SK-N-SH (cell line): ENCODE measurements around the gene LRP1. TPM values are rescaled to one million over a fixed set of nuclear protein-coding genes. Genes with fewer than 3 reads are reported as not detected.

Experiments
- CTCF ChIA-PET: fragments of 300-600, 350-600 bp; formaldehyde crosslinking; extraction: SDS; loops from one replicate; lab custom pipeline; 2021; lab: Yijun Ruan, JAX
- POLR2A ChIA-PET: fragments of 350-600 bp; sonication (Branson Sonifier 250); formaldehyde crosslinking; extraction: SDS; loops from one replicate; lab custom pipeline; 2020; ENCODE audit warnings: antibody characterized with exemption, inconsistent platforms; lab: Yijun Ruan, JAX
- DNase-seq: peaks from one replicate; pipeline ENCODE4 v3.0.0; 2012
- H2AFZ ChIP-seq: fragments of 200-600 bp; sonication (generic); 2 replicates; pipeline ENCODE4 v1.8.1; 2016; ENCODE audit warnings: antibody characterized with exemption, mild to moderate bottlenecking, low read depth
- H3F3A ChIP-seq: fragments of 200-600 bp; sonication (generic); replicated peaks from 2 replicates; pipeline ENCODE3; 2016; ENCODE audit warnings: antibody characterized with exemption, mild to moderate bottlenecking; ENCODE audit not compliant: insufficient read depth
- H3K27ac ChIP-seq, 2 experiments: fragments of 200-500 bp in 1 of 2; fragments of 200-600 bp in 1 of 2; sonication (Bioruptor generic) in 1 of 2; sonication (generic), shearing (Covaris generic) in 1 of 2; 2 replicates each; pipeline versions ENCODE4 v1.5.1 to v1.6.1; 2014 to 2016; ENCODE audit warnings: low read depth in 2 of 2, inconsistent platforms in 1 of 2, low read length in 1 of 2, mild to moderate bottlenecking in 1 of 2, mixed read lengths in 1 of 2
- H3K27me3 ChIP-seq: fragments of 200-600 bp; sonication (generic), shearing (Covaris generic); 2 replicates; pipeline ENCODE4 v1.6.1; 2016; ENCODE audit warnings: mixed run types; ENCODE audit not compliant: insufficient read depth
- H3K36me3 ChIP-seq, 2 experiments: fragments of 200-500 bp in 1 of 2; fragments of 200-600 bp in 1 of 2; sonication (Bioruptor generic) in 1 of 2; sonication (generic) in 1 of 2; replicated peaks in 1 of 2; 2 replicates each; pipeline versions ENCODE3 to v1.5.1; 2014 to 2016; ENCODE audit warnings: low read length in 1 of 2, mild to moderate bottlenecking in 1 of 2; ENCODE audit not compliant: insufficient read depth in 2 of 2, control insufficient read depth in 1 of 2
- H3K4me1 ChIP-seq, 2 experiments: fragments of 200-500 bp in 1 of 2; fragments of 200-600 bp in 1 of 2; sonication (Bioruptor generic) in 1 of 2; sonication (generic), shearing (Covaris generic) in 1 of 2; 2 replicates each; pipeline versions ENCODE4 v1.5.1 to v1.6.1; 2014 to 2016; ENCODE audit warnings: low read depth in 1 of 2, low read length in 1 of 2, mixed run types in 1 of 2; ENCODE audit not compliant: insufficient read depth in 2 of 2, control insufficient read depth in 1 of 2
- H3K4me2 ChIP-seq: fragments of 200-600 bp; sonication (generic), shearing (Covaris generic); 2 replicates; pipeline ENCODE4 v1.6.1; 2017; ENCODE audit warnings: mixed run types
- H3K4me3 ChIP-seq, 2 experiments: fragments of 200-500 bp in 1 of 2; fragments of 200-600 bp in 1 of 2; sonication (Bioruptor generic) in 1 of 2; sonication (generic), shearing (Covaris generic) in 1 of 2; 2 replicates each; pipeline versions ENCODE4 v1.5.1 to v1.8.1; 2014 to 2016; ENCODE audit warnings: low read depth in 2 of 2, inconsistent platforms in 1 of 2, low read length in 1 of 2, mild to moderate bottlenecking in 1 of 2, mixed read lengths in 1 of 2, moderate library complexity in 1 of 2
- H3K79me2 ChIP-seq: fragments of 200-600 bp; sonication (generic); 2 replicates; pipeline ENCODE4 v1.8.1; 2017; ENCODE audit warnings: mild to moderate bottlenecking; ENCODE audit not compliant: insufficient read depth
- H3K9ac ChIP-seq: fragments of 200-600 bp; sonication (generic); 2 replicates; pipeline ENCODE4 v1.6.1; 2017; ENCODE audit warnings: mixed run types
- H3K9me2 ChIP-seq: fragments of 200-600 bp; sonication (generic); 2 replicates; pipeline ENCODE4 v1.6.1; 2017; ENCODE audit warnings: mixed run types
- H3K9me3 ChIP-seq: fragments of 200-600 bp; sonication (generic); 2 replicates; pipeline ENCODE4 v1.6.1; 2017; ENCODE audit warnings: mixed run types, mild to moderate bottlenecking, moderate library complexity
- H4K20me1 ChIP-seq: fragments of 200-600 bp; sonication (generic); 2 replicates; pipeline ENCODE4 v1.6.1; 2017; ENCODE audit warnings: mild to moderate bottlenecking, mixed run types; ENCODE audit not compliant: insufficient read depth
- CHD2 ChIP-seq: fragments of 150-350 bp; IDR thresholded peaks from 2 replicates; pipeline ENCODE4 v1.6.1; 2018; ENCODE audit warnings: low read length; ENCODE audit not compliant: partially characterized antibody
- CTCF ChIP-seq: fragments of 200-600 bp; sonication (generic); IDR thresholded peaks from 2 replicates; pipeline ENCODE4 v1.6.1; 2017; ENCODE audit warnings: antibody characterized with exemption, mild to moderate bottlenecking, moderate library complexity
- ELF1 ChIP-seq: IDR thresholded peaks from 2 replicates; pipeline ENCODE4 v1.4.0; 2012
- EZH2phosphoT487 ChIP-seq: fragments of 200-600 bp; sonication (generic); IDR thresholded peaks from 2 replicates; pipeline ENCODE4 v1.6.1; 2017; ENCODE audit warnings: low read depth, mixed run types, mild to moderate bottlenecking, antibody characterized with exemption, moderate library complexity, borderline replicate concordance
- FOSL2 ChIP-seq: IDR thresholded peaks from 2 replicates; pipeline ENCODE4 v1.4.0; 2012; ENCODE audit warnings: low read depth, mild to moderate bottlenecking, moderate library complexity, borderline replicate concordance
- GATA2 ChIP-seq: sonication (generic); formaldehyde crosslinking; IDR thresholded peaks from 2 replicates; pipeline ENCODE4 v1.5.0; 2020; ENCODE audit warnings: mild to moderate bottlenecking, missing genetic modification reagents
- MXI1 ChIP-seq: IDR thresholded peaks from 2 replicates; pipeline ENCODE4 v1.6.1; 2012; ENCODE audit warnings: mild to moderate bottlenecking, low read depth, low read length, improper control_type of control experiment
- NRF1 ChIP-seq: IDR thresholded peaks from 2 replicates; pipeline ENCODE4 v1.6.1; 2012; ENCODE audit warnings: low read depth, mild to moderate bottlenecking, low read length
- POLR2AphosphoS5 ChIP-seq: IDR thresholded peaks from 2 replicates; pipeline ENCODE4 v1.6.1; 2012; ENCODE audit warnings: low read depth, low read length
- RCOR1 ChIP-seq: fragments of 150-350 bp; IDR thresholded peaks from 2 replicates; pipeline ENCODE4 v1.6.1; 2017; ENCODE audit warnings: antibody characterized with exemption, low read length
- RFX5 ChIP-seq: IDR thresholded peaks from 2 replicates; pipeline ENCODE4 v1.6.1; 2012; ENCODE audit warnings: mild to moderate bottlenecking, improper control_type of control experiment, low read length
- SIN3A ChIP-seq: IDR thresholded peaks from 2 replicates; pipeline ENCODE4 v1.6.1; 2012; ENCODE audit warnings: low read depth, mild to moderate bottlenecking, low read length, moderate library complexity, borderline replicate concordance
- SMC3 ChIP-seq: IDR thresholded peaks from 2 replicates; pipeline ENCODE4 v1.6.1; 2012; ENCODE audit warnings: low read depth, low read length, improper control_type of control experiment
- TEAD4 ChIP-seq: IDR thresholded peaks from 2 replicates; pipeline ENCODE4 v1.4.0; 2012; ENCODE audit warnings: mild to moderate bottlenecking, borderline replicate concordance; ENCODE audit not compliant: insufficient read depth
- whole genome bisulfite sequencing: methylation state at CpG from one replicate; pipeline ENCODE4 v1.1.6; 2017; ENCODE audit warnings: low lambda C conversion rate; 5-methylcytosine and 5-hydroxymethylcytosine counted together
- polyA plus RNA-seq, 3 experiments: library from polyadenylated mRNA; depleted of rRNA; stranded (reverse); fragments of >200 nt; gene quantifications; 2 replicates each; pipeline ENCODE4 v1.2.3, GENCODE V29; 2012
- TF ChIP-seq, protein P1 (sequence below): IDR thresholded peaks from 2 replicates; pipeline ENCODE4 v1.4.0; 2012; ENCODE audit warnings: low read depth
- TF ChIP-seq, protein P2 (sequence below): fragments of 150-350 bp; IDR thresholded peaks from 2 replicates; pipeline ENCODE4 v1.6.1; 2016; ENCODE audit warnings: mild to moderate bottlenecking, low read depth, low read length
- TF ChIP-seq, protein P3 (sequence below): IDR thresholded peaks from 2 replicates; pipeline ENCODE4; 2012
- TF ChIP-seq, protein P4 (sequence below): fragments of 150-350 bp; IDR thresholded peaks from 2 replicates; pipeline ENCODE4 v1.6.1; 2017; ENCODE audit warnings: antibody characterized with exemption, low read length, low read depth, borderline replicate concordance

Gene LRP1
- polyA plus RNA-seq, 1 of the 3 experiments (the other 2 are of a cell fraction) = 55.0 TPM

DNA sequence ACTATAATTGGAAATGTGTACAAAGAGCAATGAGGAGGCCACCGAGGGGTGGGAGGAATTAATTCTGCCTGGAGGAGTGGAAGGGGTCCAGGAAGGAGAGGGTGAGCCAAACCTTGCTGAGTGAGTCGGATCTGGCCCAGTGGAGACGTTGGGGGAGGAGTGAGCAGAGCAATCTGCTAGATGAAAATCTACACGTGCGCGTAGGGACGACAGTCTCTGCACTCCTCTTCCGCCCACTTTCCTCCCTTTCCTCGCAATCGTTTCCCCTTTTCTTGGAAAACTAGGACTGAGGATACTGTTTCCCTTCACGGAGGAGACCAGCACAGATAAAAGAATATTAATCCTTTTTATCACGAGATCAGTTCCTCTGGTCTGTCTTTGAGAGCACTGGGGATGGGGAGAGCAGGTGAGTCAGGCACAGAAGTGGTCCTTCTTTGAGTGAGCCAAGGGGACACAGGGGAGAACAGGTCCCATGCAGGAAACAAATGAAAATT, 42.2 kb upstream of the LRP1 start:
- peak; percentile 10; the same call in 1 of the 2 replicates for TF ChIP-seq GATA2 (CRISPR knock-in tag)
- TF ChIP-seq POLR2AphosphoS5 = no peak
- TF ChIP-seq, protein P1, sequence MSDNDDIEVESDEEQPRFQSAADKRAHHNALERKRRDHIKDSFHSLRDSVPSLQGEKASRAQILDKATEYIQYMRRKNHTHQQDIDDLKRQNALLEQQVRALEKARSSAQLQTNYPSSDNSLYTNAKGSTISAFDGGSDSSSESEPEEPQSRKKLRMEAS = peak; percentile 59; the same call in 1 of the 2 replicates
- Histone ChIP-seq H3K4me3 (peak overlapping the region; percentile 73 to 82), H3K4me1 (peaks cover 17 to 22% of the 10 kb centered on the region in 2 experiments; a peak in 2 of 4 replicates), H3K27me3 (no peaks in the 10 kb centered on the region), H3K4me2 (peak overlapping the region; percentile 92), H3K79me2 (peaks cover 20% of the 10 kb centered on the region), H3F3A (peaks cover 38% of the 10 kb centered on the region), H3K9me2 (no peaks in the 10 kb centered on the region), H3K36me3 (peaks cover 3 to 4% of the 10 kb centered on the region in 2 experiments), H3K9ac (peak overlapping the region; percentile 86), H4K20me1 (peaks cover 8% of the 10 kb centered on the region), H3K27ac (peak overlapping the region; percentile 96 to 98), H3K9me3 (no peaks in the 10 kb centered on the region), H2AFZ (peak overlapping the region; percentile 56)
- 40% methylated on average over 12 of the region's 12 CpGs for WGBS
- ChIA-PET POLR2A (no interaction called here), CTCF (interaction anchor here (1.0 to 23.2 kb wide), 9 partner anchors 11 to 400 kb away, joined by 3 to 339 read pairs (median 7); partner anchors contain the start of genes LRP1, NEMP1 and STAT6)
- peak; percentile 14 for DNase-seq

DNA sequence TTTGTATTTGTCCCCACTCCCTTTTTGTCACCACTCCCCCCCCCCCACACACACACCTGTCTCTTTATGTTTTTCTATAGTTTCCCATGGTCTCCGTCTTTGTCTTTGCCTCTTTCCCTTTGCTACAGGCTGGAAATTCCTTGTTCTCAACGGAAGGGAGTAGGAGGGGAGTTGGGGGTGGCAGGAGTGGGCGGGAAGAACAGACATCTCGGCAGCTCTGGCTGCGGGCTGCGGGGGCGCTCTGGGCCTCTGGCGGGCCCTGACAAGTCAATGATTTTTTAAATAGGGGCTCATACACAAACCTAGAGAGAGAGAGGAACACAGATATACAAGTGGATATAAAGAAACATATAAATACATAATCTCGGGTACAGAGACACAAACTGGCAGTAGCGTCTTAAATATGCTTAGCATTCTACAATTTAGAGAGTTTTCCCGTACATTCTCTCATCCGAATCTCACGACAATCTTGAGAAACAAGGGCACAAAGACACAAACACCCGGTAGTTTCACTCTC, 41.7 kb upstream of the LRP1 start:
- Histone ChIP-seq H3K27ac (peak overlapping the region; percentile 96 to 98), H3K36me3 (peaks cover 8 to 9% of the 10 kb centered on the region in 2 experiments), H3K9me2 (no peaks in the 10 kb centered on the region)
- 1% methylated on average over 14 of the region's 14 CpGs for WGBS
- TF ChIP-seq SIN3A (no peak), CHD2 (no peak), EZH2phosphoT487 (no peak), SMC3 (no peak), CTCF (peak; percentile 66), ELF1 (no peak), MXI1 (0 out of 2 replicates have a peak, but pooled peaks have one; percentile 9), FOSL2 (no peak), NRF1 (no peak), RFX5 (no peak), TEAD4 (no peak), RCOR1 (no peak)
- TF ChIP-seq, protein P1 = no peak
- TF ChIP-seq, protein P2, sequence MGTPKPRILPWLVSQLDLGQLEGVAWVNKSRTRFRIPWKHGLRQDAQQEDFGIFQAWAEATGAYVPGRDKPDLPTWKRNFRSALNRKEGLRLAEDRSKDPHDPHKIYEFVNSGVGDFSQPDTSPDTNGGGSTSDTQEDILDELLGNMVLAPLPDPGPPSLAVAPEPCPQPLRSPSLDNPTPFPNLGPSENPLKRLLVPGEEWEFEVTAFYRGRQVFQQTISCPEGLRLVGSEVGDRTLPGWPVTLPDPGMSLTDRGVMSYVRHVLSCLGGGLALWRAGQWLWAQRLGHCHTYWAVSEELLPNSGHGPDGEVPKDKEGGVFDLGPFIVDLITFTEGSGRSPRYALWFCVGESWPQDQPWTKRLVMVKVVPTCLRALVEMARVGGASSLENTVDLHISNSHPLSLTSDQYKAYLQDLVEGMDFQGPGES = no peak
- TF ChIP-seq, protein P3, sequence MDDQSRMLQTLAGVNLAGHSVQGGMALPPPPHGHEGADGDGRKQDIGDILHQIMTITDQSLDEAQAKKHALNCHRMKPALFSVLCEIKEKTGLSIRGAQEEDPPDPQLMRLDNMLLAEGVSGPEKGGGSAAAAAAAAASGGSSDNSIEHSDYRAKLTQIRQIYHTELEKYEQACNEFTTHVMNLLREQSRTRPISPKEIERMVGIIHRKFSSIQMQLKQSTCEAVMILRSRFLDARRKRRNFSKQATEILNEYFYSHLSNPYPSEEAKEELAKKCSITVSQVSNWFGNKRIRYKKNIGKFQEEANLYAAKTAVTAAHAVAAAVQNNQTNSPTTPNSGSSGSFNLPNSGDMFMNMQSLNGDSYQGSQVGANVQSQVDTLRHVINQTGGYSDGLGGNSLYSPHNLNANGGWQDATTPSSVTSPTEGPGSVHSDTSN = no peak
- TF ChIP-seq, protein P4, sequence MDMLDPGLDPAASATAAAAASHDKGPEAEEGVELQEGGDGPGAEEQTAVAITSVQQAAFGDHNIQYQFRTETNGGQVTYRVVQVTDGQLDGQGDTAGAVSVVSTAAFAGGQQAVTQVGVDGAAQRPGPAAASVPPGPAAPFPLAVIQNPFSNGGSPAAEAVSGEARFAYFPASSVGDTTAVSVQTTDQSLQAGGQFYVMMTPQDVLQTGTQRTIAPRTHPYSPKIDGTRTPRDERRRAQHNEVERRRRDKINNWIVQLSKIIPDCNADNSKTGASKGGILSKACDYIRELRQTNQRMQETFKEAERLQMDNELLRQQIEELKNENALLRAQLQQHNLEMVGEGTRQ = no peak
- TF ChIP-seq, all 33 proteins: peak for 2
- Histone ChIP-seq H3F3A (peaks cover 38% of the 10 kb centered on the region), H3K79me2 (peaks cover 25% of the 10 kb centered on the region), H3K4me2 (peak overlapping the region; percentile 92), H3K27me3 (no peaks in the 10 kb centered on the region), H3K4me3 (peak overlapping the region; percentile 73 to 82), H2AFZ (peak overlapping the region; percentile 56), H4K20me1 (peaks cover 13% of the 10 kb centered on the region), H3K4me1 (peaks cover 22 to 23% of the 10 kb centered on the region in 2 experiments; a peak in 2 of 4 replicates), H3K9me3 (no peaks in the 10 kb centered on the region), H3K9ac (peak overlapping the region; percentile 86)
- ChIA-PET POLR2A (interaction anchor here (1.5 kb wide), 1 partner anchor 8 kb away, joined by 5 read pairs; the partner anchor contains the start of gene NEMP1), CTCF (interaction anchor here (0.6 to 23.2 kb wide), 9 partner anchors 12 to 399 kb away, joined by 3 to 339 read pairs (median 4); partner anchors contain the start of genes LRP1, NEMP1 and STAT6)
- DNase-seq = peak; percentile 72
